Upper lobe of right lung (tissue), 1 donor: ENCODE results near the gene PRCP. TPM values are rescaled to one million over a fixed set of nuclear protein-coding genes. Genes with fewer than 3 reads are reported as not detected.

Experiments used
- ATAC-seq: fragments of 200-7000 bp; cut with Tn5 transposase; one replicate; pipeline ENCODE4 v1.9.1; 2020; ENCODE audit warnings: mild to moderate bottlenecking, moderate library complexity
- DNase-seq: peaks from one replicate; pipeline ENCODE4 v3.0.0-alpha.2; 2020
- H3K27ac ChIP-seq: fragments of 200-600 bp; one replicate; pipeline ENCODE4 v1.8.0; 2022
- H3K27me3 ChIP-seq: fragments of 200-600 bp; one replicate; pipeline ENCODE4 v1.8.0; 2022; ENCODE audit warnings: mild to moderate bottlenecking
- H3K36me3 ChIP-seq: fragments of 200-600 bp; one replicate; pipeline ENCODE4 v1.8.0; 2022
- H3K4me1 ChIP-seq: fragments of 200-600 bp; one replicate; pipeline ENCODE4 v1.8.0; 2022
- H3K4me3 ChIP-seq: fragments of 200-600 bp; one replicate; pipeline ENCODE4 v1.8.0; 2022; ENCODE audit warnings: mild to moderate bottlenecking
- H3K9me3 ChIP-seq: fragments of 200-600 bp; one replicate; pipeline ENCODE4 v1.8.0; 2022
- CTCF ChIP-seq: fragments of 200-600 bp; IDR thresholded peaks from one replicate; pipeline ENCODE4 v1.8.0; 2022; ENCODE audit warnings: antibody characterized with exemption
- intact Hi-C: fragments of 100-400 bp; cut with DNase I; formaldehyde crosslinking; loops from one replicate; pipeline ENCODE4 v1.11.0; 2022
- total RNA-seq: library from RNA; stranded (reverse); fragmentation: NEBNext Ultra II Directional; extraction: Animal tissue kit (Norgen Biotek cat#: 25700); gene quantifications from one replicate; pipeline ENCODE4 v1.2.1, GENCODE V29; 2021
- donor health status: DM: no; HTN: yes; CAD: no; lungs with severe emphysema.

PRCP gene
- total RNA-seq, 1 donor from 2014 or later = 91.3 TPM

- Histone ChIP-seq H3K4me1 (no peaks in the 10 kb centered on the region), H3K9me3 (no peaks in the 10 kb centered on the region), H3K27me3 (peaks cover 4% of the 10 kb centered on the region), H3K36me3 (no peaks in the 10 kb centered on the region), H3K27ac (no peak overlapping the region), H3K4me3 (no peak overlapping the region)
- no peak for TF ChIP-seq CTCF
- intact Hi-C loops = no loop called here
- DNase-seq (no peak), ATAC-seq (no peak)
These were observed 89.5 kb downstream of the PRCP start for GRCh38 chr11:82810738-82811137.

GRCh38 chr11:82810326-82810725 is 89.9 kb downstream of the PRCP start:
- H3K4me1 ChIP-seq = no peaks in the 10 kb centered on the region
- no peak for TF ChIP-seq CTCF
- intact Hi-C loops = no loop called here
- H3K9me3 ChIP-seq = no peaks in the 10 kb centered on the region
- no peak overlapping the region for H3K4me3 ChIP-seq
- ATAC-seq (no peak), DNase-seq (no peak)
- no peaks in the 10 kb centered on the region for H3K36me3 ChIP-seq
- peaks cover 4% of the 10 kb centered on the region for H3K27me3 ChIP-seq
- no peak overlapping the region for H3K27ac ChIP-seq

GRCh38 chr11:82807646-82808045 is 92.6 kb downstream of the PRCP start:
- TF ChIP-seq CTCF = no peak
- H3K27ac ChIP-seq = no peak overlapping the region
- no peaks in the 10 kb centered on the region for H3K4me1 ChIP-seq
- no peaks in the 10 kb centered on the region for H3K36me3 ChIP-seq
- DNase-seq (no peak), ATAC-seq (no peak)
- no peak overlapping the region for H3K4me3 ChIP-seq
- H3K27me3 ChIP-seq = no peaks in the 10 kb centered on the region
- H3K9me3 ChIP-seq = no peaks in the 10 kb centered on the region
- intact Hi-C loops = no loop called here

- no peak overlapping the region for H3K27ac ChIP-seq
- no peaks in the 10 kb centered on the region for H3K9me3 ChIP-seq
- H3K27me3 ChIP-seq = no peaks in the 10 kb centered on the region
- no peak for TF ChIP-seq CTCF
- no peaks in the 10 kb centered on the region for H3K4me1 ChIP-seq
- H3K36me3 ChIP-seq = no peaks in the 10 kb centered on the region
- intact Hi-C loops = no loop called here
- ATAC-seq = no peak
- H3K4me3 ChIP-seq = no peak overlapping the region
- DNase-seq = no peak
These were observed 97.5 kb downstream of the PRCP start for GRCh38 chr11:82802710-82803109.

- no peak for TF ChIP-seq CTCF
- Histone ChIP-seq H3K36me3 (no peaks in the 10 kb centered on the region), H3K4me1 (no peaks in the 10 kb centered on the region), H3K4me3 (no peak overlapping the region), H3K27me3 (no peaks in the 10 kb centered on the region), H3K9me3 (no peaks in the 10 kb centered on the region), H3K27ac (no peak overlapping the region)
- DNase-seq = no peak
- no peak for ATAC-seq
- intact Hi-C loops = no loop called here
These were observed 103.0 kb downstream of the PRCP start for GRCh38 chr11:82796998-82797961.
